Loucy (cell line): ENCODE results near the gene PPP1R14C.

Experiments
- H2AFZ ChIP-seq: fragments of 200-600 bp; sonication (generic); 2 replicates; pipeline ENCODE4 v1.6.0; 2016; ENCODE audit warnings: antibody characterized with exemption, mild to moderate bottlenecking, low read length, moderate library complexity
- H3F3A ChIP-seq: fragments of 200-600 bp; 2 replicates; pipeline ENCODE4 v1.6.0; 2016; ENCODE audit warnings: antibody characterized with exemption, low read depth, mild to moderate bottlenecking
- H3K27me3 ChIP-seq: fragments of 200-600 bp; sonication (generic); 2 replicates; pipeline ENCODE4 v1.6.1; 2014; ENCODE audit warnings: low read length, mild to moderate bottlenecking; ENCODE audit not compliant: insufficient read depth, poor library complexity, severe bottlenecking
- H3K36me3 ChIP-seq: fragments of 200-600 bp; sonication (generic); 2 replicates; pipeline ENCODE4 v1.6.1; 2016; ENCODE audit warnings: low read length; ENCODE audit not compliant: insufficient read depth
- H3K4me1 ChIP-seq: fragments of 200-600 bp; sonication (generic); 2 replicates; pipeline ENCODE4 v1.5.1; 2014; ENCODE audit warnings: low read length, mild to moderate bottlenecking; ENCODE audit not compliant: insufficient read depth, poor library complexity, severe bottlenecking
- H3K4me2 ChIP-seq: fragments of 200-600 bp; sonication (generic); 2 replicates; pipeline ENCODE4 v1.6.0; 2014; ENCODE audit warnings: antibody characterized with exemption, low read length, low read depth, mild to moderate bottlenecking; ENCODE audit not compliant: poor library complexity, severe bottlenecking
- H3K4me3 ChIP-seq: fragments of 200-600 bp; sonication (generic); 2 replicates; pipeline ENCODE4 v1.5.1; 2014; ENCODE audit warnings: low read length, mild to moderate bottlenecking, mixed read lengths; ENCODE audit not compliant: poor library complexity, severe bottlenecking
- H3K79me2 ChIP-seq: fragments of 200-600 bp; sonication (generic); 2 replicates; pipeline ENCODE4 v1.6.1; 2014; ENCODE audit warnings: low read length; ENCODE audit not compliant: insufficient read depth
- H3K9ac ChIP-seq: fragments of 200-600 bp; sonication (generic); 2 replicates; pipeline ENCODE4 v1.6.0; 2014; ENCODE audit warnings: mild to moderate bottlenecking, low read depth, low read length, moderate library complexity; ENCODE audit not compliant: poor library complexity, severe bottlenecking
- H3K9me2 ChIP-seq: fragments of 200-600 bp; sonication (generic); replicated peaks from 2 replicates; pipeline ENCODE4 v1.6.1; 2016; ENCODE audit warnings: low read depth, low read length, mixed read lengths
- H3K9me3 ChIP-seq: fragments of 200-600 bp; sonication (generic); 2 replicates; pipeline ENCODE4 v1.6.1; 2014; ENCODE audit warnings: mild to moderate bottlenecking, antibody characterized with exemption, low read length, low read depth; ENCODE audit not compliant: insufficient read depth
- H4K20me1 ChIP-seq: fragments of 200-600 bp; sonication (generic); 2 replicates; pipeline ENCODE4 v1.6.0; 2014; ENCODE audit warnings: antibody characterized with exemption, low read length, mild to moderate bottlenecking; ENCODE audit not compliant: insufficient read depth, poor library complexity, severe bottlenecking
- CTCF ChIP-seq: fragments of 200-600 bp; sonication (generic); conservative IDR thresholded peaks from 2 replicates; pipeline ENCODE4 v1.5.1; 2014; ENCODE audit warnings: mild to moderate bottlenecking, antibody characterized with exemption, low read length
- EZH2phosphoT487 ChIP-seq: fragments of 200-600 bp; IDR thresholded peaks from 2 replicates; pipeline ENCODE4 v1.6.1; 2018; ENCODE audit warnings: antibody characterized with exemption, mild to moderate bottlenecking, moderate library complexity, borderline replicate concordance

The PPP1R14C gene

GRCh38 chr6:150267686-150268561, 125.1 kb downstream of the PPP1R14C start:
- no peaks in the 10 kb centered on the region for H3F3A ChIP-seq
- no peaks in the 10 kb centered on the region for H3K4me1 ChIP-seq
- no peak overlapping the region for H3K4me3 ChIP-seq
- no peaks in the 10 kb centered on the region for H3K36me3 ChIP-seq
- H3K9me2 ChIP-seq, result no peaks in the 10 kb centered on the region
- no peaks in the 10 kb centered on the region for H3K9me3 ChIP-seq
- no peak overlapping the region for H3K9ac ChIP-seq
- H4K20me1 ChIP-seq, result no peaks in the 10 kb centered on the region
- no peaks in the 10 kb centered on the region for H3K79me2 ChIP-seq
- TF ChIP-seq EZH2phosphoT487, result no peak
- no peak for TF ChIP-seq CTCF
- no peak overlapping the region for H2AFZ ChIP-seq
- H3K27me3 ChIP-seq, result no peaks in the 10 kb centered on the region
- no peak overlapping the region for H3K4me2 ChIP-seq

- Histone ChIP-seq H3K9me3 (no peaks in the 10 kb centered on the region), H3K9ac (no peak overlapping the region), H3K79me2 (no peaks in the 10 kb centered on the region), H2AFZ (no peak overlapping the region), H3K9me2 (no peaks in the 10 kb centered on the region), H3K27me3 (no peaks in the 10 kb centered on the region), H3K4me3 (no peak overlapping the region), H3K4me1 (peaks cover 7% of the 10 kb centered on the region), H4K20me1 (no peaks in the 10 kb centered on the region), H3F3A (no peaks in the 10 kb centered on the region), H3K4me2 (no peak overlapping the region), H3K36me3 (no peaks in the 10 kb centered on the region)
- TF ChIP-seq CTCF (no peak), EZH2phosphoT487 (no peak)
Observed at GRCh38 chr6:150269130-150269856, 126.4 kb downstream of the PPP1R14C start.

- H4K20me1 ChIP-seq, result no peaks in the 10 kb centered on the region
- no peaks in the 10 kb centered on the region for H3K79me2 ChIP-seq
- H3K4me3 ChIP-seq, result no peak overlapping the region
- H3K9ac ChIP-seq, result no peak overlapping the region
- H3F3A ChIP-seq, result no peaks in the 10 kb centered on the region
- no peaks in the 10 kb centered on the region for H3K36me3 ChIP-seq
- no peaks in the 10 kb centered on the region for H3K9me3 ChIP-seq
- TF ChIP-seq EZH2phosphoT487, result no peak
- TF ChIP-seq CTCF, result no peak
- H3K4me2 ChIP-seq, result no peak overlapping the region
- H3K9me2 ChIP-seq, result no peaks in the 10 kb centered on the region
- peaks cover 7% of the 10 kb centered on the region for H3K4me1 ChIP-seq
- H2AFZ ChIP-seq, result no peak overlapping the region
- H3K27me3 ChIP-seq, result no peaks in the 10 kb centered on the region
Observed at GRCh38 chr6:150269857-150270223, 127.0 kb downstream of the PPP1R14C start.
